Stomach smooth muscle (tissue), 2 donors: ENCODE results near the gene CD2AP.
"Not testable (repeated sequence)": the region's sequence is repeated elsewhere in the genome, so short reads cannot be mapped to it uniquely, and the experiment has no call there.

ENCODE experiments used
- H3K27ac ChIP-seq: one replicate; pipeline ENCODE4 v1.7.0; 2013; ENCODE audit warnings: mild to moderate bottlenecking, low read length, inconsistent platforms
- H3K27me3 ChIP-seq, 2 donors: one replicate each; pipeline ENCODE4 v1.7.0; 2013; ENCODE audit warnings: low read length in 2 of 2; ENCODE audit not compliant: insufficient read depth in 2 of 2, control insufficient read depth in 1 of 2
- H3K36me3 ChIP-seq, 2 donors: one replicate each; pipeline ENCODE4 v1.7.0; 2013; ENCODE audit warnings: low read length in 2 of 2; ENCODE audit not compliant: control insufficient read depth in 2 of 2, insufficient read depth in 2 of 2
- H3K4me1 ChIP-seq: one replicate; pipeline ENCODE4 v1.7.0; 2013; ENCODE audit warnings: low read length; ENCODE audit not compliant: control insufficient read depth, insufficient read depth
- H3K4me3 ChIP-seq, 2 donors: one replicate each; pipeline ENCODE4 v1.7.0; 2013; ENCODE audit warnings: low read length in 2 of 2
- H3K9ac ChIP-seq, 2 donors: one replicate each; pipeline ENCODE4 v1.7.0; 2013; ENCODE audit warnings: low read length in 2 of 2, mild to moderate bottlenecking in 1 of 2
- H3K9me3 ChIP-seq, 2 donors: one replicate each; pipeline ENCODE4 v1.7.0; 2013; ENCODE audit warnings: low read length in 2 of 2; ENCODE audit not compliant: control insufficient read depth in 2 of 2
- donor health status: healthy.
- donor health status: Pancreatic carcinoma.

Gene CD2AP

GRCh38 chr6:47634210-47635047, 156.8 kb downstream of the CD2AP start:
- no peak overlapping the region for H3K27ac ChIP-seq

GRCh38 chr6:47646689-47647088, 169.1 kb downstream of the CD2AP start:
- Histone ChIP-seq H3K27ac (no peak overlapping the region), H3K9ac (no peak overlapping the region), H3K27me3 (no peaks in the 10 kb centered on the region), H3K9me3 (no peaks in the 10 kb centered on the region), H3K4me3 (no peak overlapping the region), H3K4me1 (no peaks in the 10 kb centered on the region), H3K36me3 (no peaks in the 10 kb centered on the region)

More at GRCh38 chr6:47634210-47635047, 156.8 kb downstream of the CD2AP start:
- no peaks in the 10 kb centered on the region for H3K9me3 ChIP-seq
- H3K9ac ChIP-seq: no peak overlapping the region
- no peaks in the 10 kb centered on the region for H3K36me3 ChIP-seq
- no peaks in the 10 kb centered on the region for H3K27me3 ChIP-seq
- H3K4me3 ChIP-seq: no peak overlapping the region
- no peaks in the 10 kb centered on the region for H3K4me1 ChIP-seq

GRCh38 chr6:47647188-47647587, 169.6 kb downstream of the CD2AP start:
- no peaks in the 10 kb centered on the region for H3K4me1 ChIP-seq
- no peak overlapping the region for H3K4me3 ChIP-seq
- no peaks in the 10 kb centered on the region for H3K9me3 ChIP-seq
- H3K27ac ChIP-seq: no peak overlapping the region
- H3K27me3 ChIP-seq: no peaks in the 10 kb centered on the region
- H3K36me3 ChIP-seq: no peaks in the 10 kb centered on the region
- no peak overlapping the region for H3K9ac ChIP-seq

- H3K4me3 ChIP-seq, H3K4me1 ChIP-seq: not testable (repeated sequence)
Measured at GRCh38 chr6:47647626-47648025, 170.0 kb downstream of the CD2AP start.

GRCh38 chr6:47648031-47648430, 170.4 kb downstream of the CD2AP start:
- no peak overlapping the region for H3K27ac ChIP-seq

More at GRCh38 chr6:47647626-47648025, 170.0 kb downstream of the CD2AP start:
- not testable (repeated sequence) for H3K27ac ChIP-seq, H3K36me3 ChIP-seq, H3K9ac ChIP-seq, H3K27me3 ChIP-seq, H3K9me3 ChIP-seq

GRCh38 chr6:47650553-47651432, 173.2 kb downstream of the CD2AP start:
- Histone ChIP-seq H3K27ac (no peak overlapping the region), H3K4me3 (no peak overlapping the region), H3K4me1 (no peaks in the 10 kb centered on the region), H3K9me3 (no peaks in the 10 kb centered on the region), H3K27me3 (no peaks in the 10 kb centered on the region), H3K9ac (no peak overlapping the region), H3K36me3 (no peaks in the 10 kb centered on the region)

More at GRCh38 chr6:47648031-47648430, 170.4 kb downstream of the CD2AP start:
- no peaks in the 10 kb centered on the region for H3K36me3 ChIP-seq
- no peaks in the 10 kb centered on the region for H3K4me1 ChIP-seq
- H3K9me3 ChIP-seq: no peaks in the 10 kb centered on the region
- no peak overlapping the region for H3K4me3 ChIP-seq
- H3K9ac ChIP-seq: no peak overlapping the region
- H3K27me3 ChIP-seq: no peaks in the 10 kb centered on the region

GRCh38 chr6:47651505-47651944, 173.9 kb downstream of the CD2AP start:
- no peaks in the 10 kb centered on the region for H3K4me1 ChIP-seq
- H3K9me3 ChIP-seq: no peaks in the 10 kb centered on the region
- H3K27ac ChIP-seq: no peak overlapping the region
- no peak overlapping the region for H3K9ac ChIP-seq
- no peaks in the 10 kb centered on the region for H3K27me3 ChIP-seq
- H3K4me3 ChIP-seq: no peak overlapping the region
- H3K36me3 ChIP-seq: no peaks in the 10 kb centered on the region

- no peak overlapping the region for H3K27ac ChIP-seq
- no peak overlapping the region for H3K9ac ChIP-seq
- no peaks in the 10 kb centered on the region for H3K27me3 ChIP-seq
Measured at GRCh38 chr6:47653706-47654105, 176.1 kb downstream of the CD2AP start.

GRCh38 chr6:47654255-47654654, 176.7 kb downstream of the CD2AP start:
- no peak overlapping the region for H3K4me3 ChIP-seq
- H3K36me3 ChIP-seq: no peaks in the 10 kb centered on the region
- no peak overlapping the region for H3K9ac ChIP-seq
- H3K27ac ChIP-seq: no peak overlapping the region
- H3K27me3 ChIP-seq: no peaks in the 10 kb centered on the region
- no peaks in the 10 kb centered on the region for H3K4me1 ChIP-seq
- H3K9me3 ChIP-seq: no peaks in the 10 kb centered on the region

More at GRCh38 chr6:47653706-47654105, 176.1 kb downstream of the CD2AP start:
- H3K4me1 ChIP-seq: no peaks in the 10 kb centered on the region
- no peak overlapping the region for H3K4me3 ChIP-seq
- H3K9me3 ChIP-seq: no peaks in the 10 kb centered on the region
- no peaks in the 10 kb centered on the region for H3K36me3 ChIP-seq

GRCh38 chr6:47655719-47656595, 178.4 kb downstream of the CD2AP start:
- no peaks in the 10 kb centered on the region for H3K36me3 ChIP-seq
- no peaks in the 10 kb centered on the region for H3K4me1 ChIP-seq
- no peaks in the 10 kb centered on the region for H3K27me3 ChIP-seq
- no peaks in the 10 kb centered on the region for H3K9me3 ChIP-seq
- no peak overlapping the region for H3K9ac ChIP-seq
- no peak overlapping the region for H3K4me3 ChIP-seq
- H3K27ac ChIP-seq: no peak overlapping the region
